Fibroblast of lung (primary cell): ENCODE measurements around the gene FHOD3. TPM values are rescaled to one million over a fixed set of nuclear protein-coding genes. Genes with fewer than 3 reads are reported as not detected.
A peak's percentile ranks its signal among the peaks of the same experiment; 100 is the strongest.

ENCODE experiments used
- DNase-seq, 2 donors: peaks; one replicate each; pipeline versions ENCODE4 v3.0.0 to v3.0.0-alpha.2; 2010; ENCODE audit warnings: low read depth in 2 of 2
- H2AFZ ChIP-seq: 2 replicates; pipeline ENCODE4 v1.5.1; 2012; ENCODE audit warnings: low read length, control low read depth, inconsistent platforms
- H3K27ac ChIP-seq: 2 replicates; pipeline ENCODE4 v1.5.1; 2011; ENCODE audit warnings: low read length, control low read depth; ENCODE audit not compliant: insufficient read depth
- H3K27me3 ChIP-seq: 2 replicates; pipeline ENCODE4 v1.5.1; 2011; ENCODE audit warnings: mild to moderate bottlenecking, low read length; ENCODE audit not compliant: control insufficient read depth, insufficient read depth
- H3K36me3 ChIP-seq: 2 replicates; pipeline ENCODE4 v1.5.1; 2011; ENCODE audit warnings: low read length; ENCODE audit not compliant: control insufficient read depth, insufficient read depth
- H3K4me1 ChIP-seq: 2 replicates; pipeline ENCODE4 v1.5.1; 2011; ENCODE audit warnings: low read length; ENCODE audit not compliant: control insufficient read depth, insufficient read depth; ENCODE audit errors: extremely low read depth
- H3K4me2 ChIP-seq: 2 replicates; pipeline ENCODE4 v1.5.1; 2011; ENCODE audit warnings: low read length, control low read depth; ENCODE audit not compliant: insufficient read depth; ENCODE audit errors: extremely low read depth
- H3K4me3 ChIP-seq, 4 experiments: fragments of 200-600 bp in 1 of 4; sonication (generic) in 1 of 4; replicated peaks in 1 of 4; 2 replicates each; pipeline ENCODE4 v1.5.1; 2011 to 2016; ENCODE audit warnings: low read length in 4 of 4, low read depth in 3 of 4, mild to moderate bottlenecking in 3 of 4, control low read depth in 2 of 4, inconsistent platforms in 1 of 4, mixed read lengths in 1 of 4; ENCODE audit not compliant: insufficient read depth in 1 of 4; ENCODE audit errors: control extremely low read depth in 1 of 4
- H3K79me2 ChIP-seq: 2 replicates; pipeline ENCODE4 v1.5.1; 2012; ENCODE audit warnings: mild to moderate bottlenecking, low read length, inconsistent platforms; ENCODE audit not compliant: control insufficient read depth, insufficient read depth
- H3K9ac ChIP-seq: 2 replicates; pipeline ENCODE4 v1.5.1; 2011; ENCODE audit warnings: mild to moderate bottlenecking, low read length, control low read depth; ENCODE audit not compliant: insufficient read depth
- H3K9me3 ChIP-seq: 2 replicates; pipeline ENCODE4 v1.5.1; 2012; ENCODE audit warnings: low read depth, low read length; ENCODE audit not compliant: control insufficient read depth, insufficient read depth
- H4K20me1 ChIP-seq: 2 replicates; pipeline ENCODE4 v1.5.1; 2011; ENCODE audit warnings: low read length; ENCODE audit not compliant: control insufficient read depth, insufficient read depth; ENCODE audit errors: extremely low read depth
- CTCF ChIP-seq, 2 donors: IDR thresholded peaks in 1 of 2; conservative IDR thresholded peaks in 1 of 2; 1 replicate in 1 of 2; 2 replicates in 1 of 2; pipeline ENCODE4 v1.5.1; 2011 to 2012; ENCODE audit warnings: low read length in 2 of 2, control low read depth in 1 of 2, inconsistent platforms in 1 of 2, low read depth in 1 of 2, mild to moderate bottlenecking in 1 of 2
- EZH2 ChIP-seq: IDR thresholded peaks from 2 replicates; pipeline ENCODE4 v1.5.1; 2012; ENCODE audit warnings: low read length, control low read depth, mild to moderate bottlenecking; ENCODE audit errors: missing control alignments
- polyA plus RNA-seq, 2 donors: library from polyadenylated mRNA; depleted of rRNA in 1 of 2; stranded (reverse) in 1 of 2; unstranded in 1 of 2; fragments of >200 nt; gene quantifications; 2 replicates each; pipeline ENCODE4 v1.2.1, GENCODE V29; 2011 to 2012; ENCODE audit warnings: missing spikeins in 1 of 2
- total RNA-seq: library from RNA; depleted of rRNA; stranded (reverse); fragments of >200 nt; gene quantifications from 2 replicates; pipeline ENCODE4 v1.2.1, GENCODE V29; 2014

Gene FHOD3
- total and polyA plus RNA-seq, 2 donors (not counting 1 experiment from before 2014, with no cell fraction given) = 16.1 to 28.2 TPM

- H2AFZ ChIP-seq = no peak overlapping the region
- H3K4me1 ChIP-seq = no peaks in the 10 kb centered on the region
- no peaks in the 10 kb centered on the region for H3K79me2 ChIP-seq
Observed at GRCh38 chr18:36301884-36302283, 4.4 kb downstream of the FHOD3 start.

GRCh38 chr18:36302676-36303075 is 5.2 kb downstream of the FHOD3 start:
- no peak overlapping the region for H3K9ac ChIP-seq
- no peak overlapping the region for H3K27ac ChIP-seq
- no peaks in the 10 kb centered on the region for H3K79me2 ChIP-seq
- H3K9me3 ChIP-seq = no peaks in the 10 kb centered on the region
- H3K36me3 ChIP-seq = no peaks in the 10 kb centered on the region
- peak in 1 of 2 donors; percentile 66 for DNase-seq
- peaks cover 2% of the 10 kb centered on the region for H3K27me3 ChIP-seq
- no peak overlapping the region for H2AFZ ChIP-seq
- TF ChIP-seq CTCF (conservative IDR thresholded peaks at IDR 0.05 in 1 of 2, IDR thresholded peaks at IDR 0.05 in 1 of 2; ENCODE audit: low read depth in 1 of 2, low read length in 2 of 2) (no peak), EZH2 (no peak)
- H3K4me1 ChIP-seq = no peaks in the 10 kb centered on the region
- H3K4me3 ChIP-seq = no peak overlapping the region
- H3K4me2 ChIP-seq = no peak overlapping the region
- H4K20me1 ChIP-seq = no peaks in the 10 kb centered on the region

More at GRCh38 chr18:36301884-36302283, 4.4 kb downstream of the FHOD3 start:
- Histone ChIP-seq H3K9me3 (no peaks in the 10 kb centered on the region), H3K4me3 (no peak overlapping the region), H3K9ac (no peak overlapping the region), H3K27ac (no peak overlapping the region), H3K27me3 (peaks cover 2% of the 10 kb centered on the region), H3K36me3 (no peaks in the 10 kb centered on the region), H4K20me1 (no peaks in the 10 kb centered on the region), H3K4me2 (no peak overlapping the region)
- TF ChIP-seq CTCF (conservative IDR thresholded peaks at IDR 0.05 in 1 of 2, IDR thresholded peaks at IDR 0.05 in 1 of 2; ENCODE audit: low read depth in 1 of 2, low read length in 2 of 2) (no peak), EZH2 (no peak)
- DNase-seq = no peak

GRCh38 chr18:36303211-36303844 is 5.8 kb downstream of the FHOD3 start:
- H3K79me2 ChIP-seq = no peaks in the 10 kb centered on the region
- no peak overlapping the region for H3K4me2 ChIP-seq
- TF ChIP-seq EZH2 = no peak
- no peak for TF ChIP-seq CTCF (conservative IDR thresholded peaks at IDR 0.05 in 1 of 2, IDR thresholded peaks at IDR 0.05 in 1 of 2; ENCODE audit: low read depth in 1 of 2, low read length in 2 of 2)

More at GRCh38 chr18:36303211-36303844, 5.8 kb downstream of the FHOD3 start:
- Histone ChIP-seq H2AFZ (no peak overlapping the region), H3K4me3 (no peak overlapping the region), H3K4me1 (no peaks in the 10 kb centered on the region), H3K9me3 (no peaks in the 10 kb centered on the region), H3K36me3 (no peaks in the 10 kb centered on the region), H3K9ac (no peak overlapping the region), H3K27me3 (peaks cover 2% of the 10 kb centered on the region), H3K27ac (no peak overlapping the region), H4K20me1 (no peaks in the 10 kb centered on the region)
- DNase-seq = no peak
